Hepatocyte (in vitro differentiated cells): ENCODE results near the gene OR13A1. TPM values are rescaled to one million over a fixed set of nuclear protein-coding genes. Genes with fewer than 3 reads are reported as not detected.

ENCODE experiments used
- DNase-seq: peaks from one replicate; pipeline ENCODE4 v3.0.0-alpha.2; 2016; ENCODE audit warnings: low spot score
- H2AFZ ChIP-seq: fragments of 200-600 bp; sonication (generic); 2 replicates; pipeline ENCODE4 v1.6.0; 2016; ENCODE audit warnings: antibody characterized with exemption, mild to moderate bottlenecking
- H3K27ac ChIP-seq: fragments of 200-600 bp; sonication (generic); 2 replicates; pipeline ENCODE4 v1.5.1; 2016; ENCODE audit warnings: mild to moderate bottlenecking
- H3K27me3 ChIP-seq: fragments of 200-600 bp; sonication (generic); 2 replicates; pipeline ENCODE4 v1.6.1; 2016
- H3K36me3 ChIP-seq: fragments of 200-600 bp; sonication (generic); replicated peaks from 2 replicates; pipeline ENCODE4 v1.5.1; 2016; ENCODE audit warnings: low read depth; ENCODE audit not compliant: insufficient read depth
- H3K4me1 ChIP-seq: fragments of 200-600 bp; sonication (generic); 2 replicates; pipeline ENCODE4 v1.5.1; 2016; ENCODE audit warnings: mild to moderate bottlenecking, moderate library complexity; ENCODE audit not compliant: insufficient read depth
- H3K4me2 ChIP-seq: fragments of 200-600 bp; sonication (generic); 2 replicates; pipeline ENCODE4 v1.6.0; 2016
- H3K4me3 ChIP-seq: fragments of 200-600 bp; sonication (generic); 2 replicates; pipeline ENCODE4 v1.5.1; 2016; ENCODE audit warnings: mild to moderate bottlenecking
- H3K79me2 ChIP-seq: fragments of 200-600 bp; sonication (generic); 2 replicates; pipeline ENCODE4 v1.6.0; 2017; ENCODE audit warnings: mild to moderate bottlenecking
- H3K9me2 ChIP-seq: fragments of 200-600 bp; sonication (generic); replicated peaks from 2 replicates; pipeline ENCODE4 v1.6.0; 2017; ENCODE audit warnings: mild to moderate bottlenecking; ENCODE audit not compliant: insufficient read depth
- H3K9me3 ChIP-seq: fragments of 200-600 bp; sonication (generic); 2 replicates; pipeline ENCODE4 v1.5.1; 2016; ENCODE audit warnings: low read depth, mild to moderate bottlenecking
- H4K20me1 ChIP-seq: fragments of 200-600 bp; sonication (generic); 2 replicates; pipeline ENCODE4 v1.6.0; 2016; ENCODE audit warnings: mild to moderate bottlenecking; ENCODE audit not compliant: insufficient read depth, poor library complexity, severe bottlenecking
- CTCF ChIP-seq: fragments of 200-600 bp; sonication (generic); IDR thresholded peaks from 2 replicates; pipeline ENCODE4 v1.5.1; 2016; ENCODE audit warnings: antibody characterized with exemption, mild to moderate bottlenecking; ENCODE audit not compliant: poor library complexity
- EZH2 ChIP-seq: fragments of 200-600 bp; sonication (generic); IDR thresholded peaks from 2 replicates; pipeline ENCODE4 v1.6.1; 2016; ENCODE audit warnings: antibody characterized with exemption, mild to moderate bottlenecking, borderline replicate concordance
- EZH2phosphoT487 ChIP-seq: fragments of 200-600 bp; sonication (generic); IDR thresholded peaks from one replicate; pipeline ENCODE4 v1.6.1; 2018; ENCODE audit warnings: antibody characterized with exemption, mild to moderate bottlenecking, low read depth, moderate library complexity; ENCODE audit not compliant: unreplicated experiment, severe bottlenecking
- WGBS: methylation state at CpG from one replicate; pipeline ENCODE4 v1.1.6; 2016; ENCODE audit warnings: low lambda C conversion rate; ENCODE audit errors: missing lambda C conversion rate; 5-methylcytosine and 5-hydroxymethylcytosine counted together
- polyA plus RNA-seq: library from polyadenylated mRNA; unstranded; fragments of >200 nt; fragmentation: Nextera tagmentation; extraction: Ambion mirVana; gene quantifications from 2 replicates; pipeline ENCODE4 v1.2.1, GENCODE V29; 2016
- total RNA-seq: library from RNA; depleted of rRNA; stranded (reverse); fragments of >200 nt; gene quantifications from 2 replicates; pipeline ENCODE4 v1.2.3, GENCODE V29; 2014

OR13A1 gene
- total and polyA plus RNA-seq, 2 experiments from 2014 or later, result 0.37 TPM; not detected in 1

- Histone ChIP-seq H3K79me2 (no peaks in the 10 kb centered on the region), H3K4me2 (no peak overlapping the region), H3K9me3 (no peaks in the 10 kb centered on the region), H3K9me2 (no peaks in the 10 kb centered on the region), H2AFZ (no peak overlapping the region), H3K4me3 (no peak overlapping the region), H3K36me3 (no peaks in the 10 kb centered on the region), H3K27ac (no peak overlapping the region), H3K4me1 (no peaks in the 10 kb centered on the region), H3K27me3 (no peaks in the 10 kb centered on the region), H4K20me1 (no peaks in the 10 kb centered on the region)
- no peak for TF ChIP-seq EZH2
- WGBS, result 79% methylated on average over 2 of the region's 2 CpGs
- no peak for DNase-seq
Observed at GRCh38 chr10:45257600-45257999, 57.8 kb downstream of the OR13A1 start.

- no peaks in the 10 kb centered on the region for H3K9me3 ChIP-seq
- no peak overlapping the region for H3K4me2 ChIP-seq
- H3K27me3 ChIP-seq, result no peaks in the 10 kb centered on the region
- H3K27ac ChIP-seq, result no peak overlapping the region
- H4K20me1 ChIP-seq, result no peaks in the 10 kb centered on the region
- no peaks in the 10 kb centered on the region for H3K4me1 ChIP-seq
- H3K79me2 ChIP-seq, result no peaks in the 10 kb centered on the region
- H3K4me3 ChIP-seq, result no peak overlapping the region
- DNase-seq, result no peak
- H3K36me3 ChIP-seq, result no peaks in the 10 kb centered on the region
- TF ChIP-seq EZH2 (no peak), EZH2phosphoT487 (no peak), CTCF (no peak)
- H3K9me2 ChIP-seq, result no peaks in the 10 kb centered on the region
- no peak overlapping the region for H2AFZ ChIP-seq
Observed at GRCh38 chr10:45256246-45256645, 59.2 kb downstream of the OR13A1 start.

- Histone ChIP-seq H3K27ac (no peak overlapping the region), H2AFZ (no peak overlapping the region), H3K4me3 (no peak overlapping the region), H3K36me3 (no peaks in the 10 kb centered on the region), H3K9me2 (no peaks in the 10 kb centered on the region), H3K4me1 (no peaks in the 10 kb centered on the region), H3K9me3 (no peaks in the 10 kb centered on the region), H4K20me1 (no peaks in the 10 kb centered on the region), H3K27me3 (no peaks in the 10 kb centered on the region), H3K79me2 (no peaks in the 10 kb centered on the region), H3K4me2 (no peak overlapping the region)
- no peak for DNase-seq
- TF ChIP-seq EZH2phosphoT487 (no peak), CTCF (no peak), EZH2 (no peak)
- 74% methylated on average over 1 of the region's 1 CpG for WGBS
Observed at GRCh38 chr10:45255706-45256105, 59.7 kb downstream of the OR13A1 start.

GRCh38 chr10:45254892-45255291, 60.5 kb downstream of the OR13A1 start:
- Histone ChIP-seq H3K4me1 (no peaks in the 10 kb centered on the region), H3K4me2 (no peak overlapping the region), H2AFZ (no peak overlapping the region), H4K20me1 (no peaks in the 10 kb centered on the region), H3K9me2 (no peaks in the 10 kb centered on the region), H3K27me3 (no peaks in the 10 kb centered on the region), H3K79me2 (no peaks in the 10 kb centered on the region), H3K4me3 (no peak overlapping the region), H3K27ac (no peak overlapping the region), H3K9me3 (no peaks in the 10 kb centered on the region), H3K36me3 (no peaks in the 10 kb centered on the region)
- DNase-seq, result no peak
- no peak for TF ChIP-seq EZH2
- no peak for TF ChIP-seq EZH2phosphoT487
- TF ChIP-seq CTCF, result no peak
